MCF 10A (cell line): ENCODE measurements around the gene CEP112. TPM values are rescaled to one million over a fixed set of nuclear protein-coding genes. Genes with fewer than 3 reads are reported as not detected.

ENCODE experiments used
- BruUV-seq: library from RNA; stranded (reverse); fragments of 400-500 nt; replicated peaks from 2 replicates; lab custom pipeline; 2021; lab: Mats Ljungman, UMichigan
- CTCF ChIA-PET: fragments of 300-600 bp; sonication (Branson Sonifier 250); formaldehyde crosslinking; extraction: SDS; loops from one replicate; lab custom pipeline; 2021; ENCODE audit warnings: antibody characterized with exemption, inconsistent platforms; lab: Yijun Ruan, JAX
- POLR2A ChIA-PET: fragments of 300-600, 350-650 bp; sonication (Branson Sonifier 250); formaldehyde crosslinking; extraction: SDS; loops from one replicate; lab custom pipeline; 2020; ENCODE audit warnings: antibody characterized with exemption, inconsistent platforms; lab: Yijun Ruan, JAX
- DNase-seq: peaks from one replicate; pipeline ENCODE4 v3.0.0-alpha.2; 2018; ENCODE audit not compliant: unreplicated experiment
- H3K27ac Mint-ChIP-seq: one replicate; pipeline ENCODE4 v1.8.0; 2022; ENCODE audit warnings: mild to moderate bottlenecking, low read depth, mixed read lengths; ENCODE audit not compliant: unreplicated experiment
- H3K27me3 Mint-ChIP-seq: one replicate; pipeline ENCODE4 v1.8.0; 2022; ENCODE audit warnings: mixed read lengths; ENCODE audit not compliant: insufficient read depth, unreplicated experiment
- H3K36me3 Mint-ChIP-seq: one replicate; pipeline ENCODE4 v1.8.0; 2022; ENCODE audit warnings: mild to moderate bottlenecking, moderate library complexity, mixed read lengths; ENCODE audit not compliant: insufficient read depth, unreplicated experiment
- H3K4me1 Mint-ChIP-seq: one replicate; pipeline ENCODE4 v1.8.0; 2022; ENCODE audit warnings: mixed read lengths; ENCODE audit not compliant: insufficient read depth, unreplicated experiment
- H3K4me3 Mint-ChIP-seq: one replicate; pipeline ENCODE4 v1.8.0; 2022; ENCODE audit warnings: mild to moderate bottlenecking, moderate library complexity, mixed read lengths; ENCODE audit not compliant: unreplicated experiment
- H3K9me3 Mint-ChIP-seq: one replicate; pipeline ENCODE4 v1.8.0; 2022; ENCODE audit warnings: mixed read lengths; ENCODE audit not compliant: unreplicated experiment
- CTCF ChIP-seq: fragments of 200-600 bp; IDR thresholded peaks from one replicate; pipeline ENCODE4 v1.8.0; 2022; ENCODE audit warnings: antibody characterized with exemption, mild to moderate bottlenecking; ENCODE audit not compliant: unreplicated experiment
- intact Hi-C: fragments of 100-400 bp; cut with micrococcal nuclease; formaldehyde crosslinking; loops from 2 replicates; pipeline ENCODE4 v1.14.1; 2022
- total RNA-seq: library from RNA; stranded (reverse); gene quantifications from 2 replicates; pipeline ENCODE4 v1.2.3, GENCODE V29; 2022

The CEP112 gene
- total RNA-seq, 1 experiment from 2014 or later = 8.1 TPM

GRCh38 chr17:65633988-65634387 lies 557.9 kb downstream of the CEP112 start:
- Mint-ChIP-seq H3K27me3 (no peaks in the 10 kb centered on the region), H3K27ac (no peak overlapping the region), H3K4me3 (no peak overlapping the region), H3K4me1 (peaks cover 5% of the 10 kb centered on the region), H3K9me3 (no peaks in the 10 kb centered on the region), H3K36me3 (no peaks in the 10 kb centered on the region)
- no peak for TF ChIP-seq CTCF
- DNase-seq = no peak
- no TSS peak for BruUV-seq
- intact Hi-C loops = no loop called here
- CTCF ChIA-PET = no interaction called here
- POLR2A ChIA-PET = no interaction called here

GRCh38 chr17:65633146-65633881 lies 558.6 kb downstream of the CEP112 start:
- no peaks in the 10 kb centered on the region for H3K27me3 Mint-ChIP-seq
- ChIA-PET CTCF (interaction anchor here (1.3 kb wide), 1 partner anchor 10 kb away, joined by 3 read pairs; no protein-coding TSS in a partner anchor), POLR2A (no interaction called here)
- no peak overlapping the region for H3K27ac Mint-ChIP-seq
- no peaks in the 10 kb centered on the region for H3K9me3 Mint-ChIP-seq
- intact Hi-C loops = no loop called here
- no peak overlapping the region for H3K4me3 Mint-ChIP-seq
- BruUV-seq = no TSS peak
- no peak for DNase-seq
- H3K4me1 Mint-ChIP-seq = peaks cover 5% of the 10 kb centered on the region
- no peaks in the 10 kb centered on the region for H3K36me3 Mint-ChIP-seq
- TF ChIP-seq CTCF = no peak

- DNase-seq = no peak
- no peaks in the 10 kb centered on the region for H3K9me3 Mint-ChIP-seq
- no peaks in the 10 kb centered on the region for H3K27me3 Mint-ChIP-seq
- CTCF ChIA-PET = interaction anchor here (0.6 kb wide), 1 partner anchor 19 kb away, joined by 3 read pairs; no protein-coding TSS in a partner anchor
- no peaks in the 10 kb centered on the region for H3K36me3 Mint-ChIP-seq
- H3K27ac Mint-ChIP-seq = no peak overlapping the region
- peaks cover 5% of the 10 kb centered on the region for H3K4me1 Mint-ChIP-seq
- H3K4me3 Mint-ChIP-seq = no peak overlapping the region
- POLR2A ChIA-PET = no interaction called here
- BruUV-seq = no TSS peak
- TF ChIP-seq CTCF = no peak
- intact Hi-C loops = no loop called here
These were observed 561.4 kb downstream of the CEP112 start for GRCh38 chr17:65630502-65630901.

- no peak overlapping the region for H3K27ac Mint-ChIP-seq
- no peak for DNase-seq
- POLR2A ChIA-PET = interaction anchor here (0.6 to 0.7 kb wide), 2 partner anchors 432 to 536 kb away, joined by 3 read pairs; no protein-coding TSS in a partner anchor
These were observed 562.7 kb downstream of the CEP112 start for GRCh38 chr17:65629234-65629690.

More at GRCh38 chr17:65629234-65629690, 562.7 kb downstream of the CEP112 start:
- no peaks in the 10 kb centered on the region for H3K9me3 Mint-ChIP-seq
- intact Hi-C loops = no loop called here
- no peak for TF ChIP-seq CTCF
- H3K36me3 Mint-ChIP-seq = no peaks in the 10 kb centered on the region
- no peak overlapping the region for H3K4me3 Mint-ChIP-seq
- H3K4me1 Mint-ChIP-seq = peaks cover 5% of the 10 kb centered on the region
- no peaks in the 10 kb centered on the region for H3K27me3 Mint-ChIP-seq
- BruUV-seq = no TSS peak
- CTCF ChIA-PET = interaction anchor here (0.6 kb wide), 2 partner anchors 73 to 128 kb away, joined by 3 read pairs; no protein-coding TSS in a partner anchor
